LHCN-M2 (cell line): ENCODE measurements around the gene MUC20. TPM values are rescaled to one million over a fixed set of nuclear protein-coding genes. Genes with fewer than 3 reads are reported as not detected.
A peak's percentile ranks its signal among the peaks of the same experiment; 100 is the strongest.
"Not testable (repeated sequence)": the region's sequence is repeated elsewhere in the genome, so short reads cannot be mapped to it uniquely, and the experiment has no call there.

Experiments used
- DNase-seq: peaks from one replicate; pipeline ENCODE4 v3.0.0-alpha.2; 2012; ENCODE audit warnings: low read depth
- total RNA-seq: library from RNA; depleted of rRNA; stranded (reverse); fragments of >200 nt; gene quantifications from 2 replicates; pipeline ENCODE4 v1.2.3, GENCODE V29; 2014

MUC20 gene
- total RNA-seq, 1 experiment from 2014 or later = not detected

GRCh38 chr3:195710126-195710905, 10.5 kb upstream of the MUC20 start:
- DNase-seq = not testable (repeated sequence)

GRCh38 chr3:195711091-195711812, 9.5 kb upstream of the MUC20 start:
- DNase-seq = not testable (repeated sequence)

GRCh38 chr3:195711813-195712534, 8.8 kb upstream of the MUC20 start:
- DNase-seq = no peak

- not testable (repeated sequence) for DNase-seq
Measured at GRCh38 chr3:195712535-195712910, 8.3 kb upstream of the MUC20 start.

- not testable (repeated sequence) for DNase-seq
Measured at GRCh38 chr3:195713150-195713549, 7.6 kb upstream of the MUC20 start.

- no peak for DNase-seq
Measured at GRCh38 chr3:195714380-195715011, 6.3 kb upstream of the MUC20 start.

GRCh38 chr3:195715134-195715533, 5.6 kb upstream of the MUC20 start:
- no peak for DNase-seq

GRCh38 chr3:195715583-195716266, 5.1 kb upstream of the MUC20 start:
- peak; percentile 74 for DNase-seq

GRCh38 chr3:195717416-195717815, 3.4 kb upstream of the MUC20 start:
- no peak for DNase-seq

GRCh38 chr3:195717852-195718476, 2.8 kb upstream of the MUC20 start:
- no peak for DNase-seq

- DNase-seq = no peak
Measured at GRCh38 chr3:195718477-195718984, 2.2 kb upstream of the MUC20 start.

- not testable (repeated sequence) for DNase-seq
Measured at GRCh38 chr3:195719514-195720254, 1.1 kb upstream of the MUC20 start.

- DNase-seq = not testable (repeated sequence)
Measured at GRCh38 chr3:195722139-195722995, 1.6 kb downstream of the MUC20 start.

- not testable (repeated sequence) for DNase-seq
Measured at GRCh38 chr3:195722996-195723345, 2.2 kb downstream of the MUC20 start.

- DNase-seq = not testable (repeated sequence)
Measured at GRCh38 chr3:195724363-195724762, 3.6 kb downstream of the MUC20 start.

- DNase-seq = not testable (repeated sequence)
Measured at GRCh38 chr3:195725916-195726740, 5.3 kb downstream of the MUC20 start.

GRCh38 chr3:195727606-195728195, 6.9 kb downstream of the MUC20 start:
- no peak for DNase-seq
